Spleen (tissue), 11 donors: ENCODE measurements around the gene CLEC11A. TPM values are rescaled to one million over a fixed set of nuclear protein-coding genes. Genes with fewer than 3 reads are reported as not detected.

Source experiments
- DNase-seq: peaks from one replicate; pipeline ENCODE4 v3.0.0-alpha.2; 2020
- H3K27ac ChIP-seq, 8 donors: fragments of 200-600 bp; sonication (generic) in 7 of 8; 1 replicate in 4 of 8; 2 replicates in 4 of 8; pipeline versions ENCODE4 v1.5.0 to v1.8.0; 2016 to 2021; ENCODE audit warnings: inconsistent platforms in 4 of 8, mild to moderate bottlenecking in 4 of 8, moderate library complexity in 1 of 8
- H3K27me3 ChIP-seq, 7 donors: fragments of 200-600 bp; sonication (generic) in 6 of 7; replicated peaks in 1 of 7; 1 replicate in 4 of 7; 2 replicates in 3 of 7; pipeline versions ENCODE4 v1.5.0 to v1.8.0; 2016 to 2021; ENCODE audit warnings: inconsistent platforms in 3 of 7, mild to moderate bottlenecking in 1 of 7
- H3K36me3 ChIP-seq, 6 donors: fragments of 200-600 bp; sonication (generic) in 5 of 6; 1 replicate in 4 of 6; 2 replicates in 2 of 6; pipeline versions ENCODE4 v1.5.0 to v1.8.0; 2016 to 2021; ENCODE audit warnings: inconsistent platforms in 2 of 6
- H3K4me1 ChIP-seq, 6 donors: fragments of 200-600 bp; sonication (generic) in 5 of 6; 1 replicate in 3 of 6; 2 replicates in 3 of 6; pipeline versions ENCODE4 v1.5.0 to v1.8.0; 2016 to 2021; ENCODE audit warnings: inconsistent platforms in 3 of 6
- H3K4me3 ChIP-seq, 8 donors: fragments of 200-600 bp; sonication (generic) in 7 of 8; 1 replicate in 4 of 8; 2 replicates in 4 of 8; pipeline versions ENCODE4 v1.5.0 to v1.8.0; 2016 to 2021; ENCODE audit warnings: inconsistent platforms in 4 of 8, mild to moderate bottlenecking in 4 of 8, moderate library complexity in 2 of 8
- H3K9me3 ChIP-seq, 8 donors: fragments of 200-600 bp; sonication (generic) in 7 of 8; 1 replicate in 4 of 8; 2 replicates in 4 of 8; pipeline versions ENCODE4 v1.5.0 to v1.8.0; 2016 to 2021; ENCODE audit warnings: inconsistent platforms in 4 of 8
- CTCF ChIP-seq, 11 experiments: fragments of 200-600 bp in 7 of 11; fragments of 450-650 bp in 4 of 11; sonication (generic) in 4 of 11; IDR thresholded peaks in 8 of 11; conservative IDR thresholded peaks in 3 of 11; 1 replicate in 7 of 11; 2 replicates in 4 of 11; pipeline versions ENCODE4 v1.4.0 to v1.8.0; 2016 to 2021; ENCODE audit warnings: antibody characterized with exemption in 11 of 11, inconsistent platforms in 4 of 11, mild to moderate bottlenecking in 1 of 11
- POLR2A ChIP-seq, 3 donors: fragments of 450-650 bp; IDR thresholded peaks; one replicate each; pipeline ENCODE4 v1.5.1; 2017; ENCODE audit warnings: antibody characterized with exemption in 3 of 3, mild to moderate bottlenecking in 1 of 3
- POLR2AphosphoS5 ChIP-seq, 3 donors: sonication (generic); formaldehyde crosslinking; IDR thresholded peaks; one replicate each; pipeline ENCODE4 v1.5.1; 2017; ENCODE audit warnings: antibody characterized with exemption in 3 of 3
- WGBS, 5 donors: extraction: QIAGEN DNeasy Blood & Tissue Kit in 3 of 5; methylation state at CpG; one replicate each; pipeline versions ENCODE4 v1.1.5 to v1.1.7; 2013 to 2018; 5-methylcytosine and 5-hydroxymethylcytosine counted together
- intact Hi-C: fragments of 100-400 bp; cut with DNase I; formaldehyde crosslinking; loops from one replicate; pipeline ENCODE4 v1.15.0; 2023; ENCODE audit warnings: low total_unique reads
- polyA plus RNA-seq, 3 donors: library from polyadenylated mRNA; stranded (reverse); fragments of 200-250 nt; gene quantifications; one replicate each; pipeline ENCODE4 v1.2.1, GENCODE V29; 2013
- total RNA-seq, 7 donors: library from RNA; depleted of rRNA in 3 of 7; stranded (reverse); fragments of >200 nt in 3 of 7; fragmentation: NEBNext Ultra II Directional in 4 of 7; extraction: Animal tissue kit (Norgen Biotek cat#: 25700) in 4 of 7; gene quantifications; one replicate each; pipeline versions ENCODE4 v1.1.0 to v1.2.1, GENCODE V29; 2016 to 2021
- donor health status: healthy with polysubstance abuse.
- donor health status: DM: no; HTN: no; CAD: no; lungs with moderate emphysema.
- donor health status: DM: no; HTN: no; CAD: no.
- donor health status: Bipolar disorder and iron deficiency.
- donor health status: healthy.
- donor health status: DM: no; HTN: no; CAD: no.
- donor health status: DM: yes; HTN: yes; CAD: no.

CLEC11A gene
- total and polyA plus RNA-seq, 10 donors: 6.2 to 10.7 (median 8.9) TPM

- Histone ChIP-seq H3K27ac (peak overlapping the region in 6 of 8 donors; percentile 2 to 78 (median 58)), H3K27me3 (peaks cover 0 to 100% (median 88%) of the 10 kb centered on the region in 7 donors), H3K9me3 (peaks cover 0 to 18% (median 0%) of the 10 kb centered on the region in 8 donors), H3K4me1 (peaks cover 8 to 51% (median 35%) of the 10 kb centered on the region in 6 donors), H3K36me3 (no peaks in the 10 kb centered on the region), H3K4me3 (peak overlapping the region in 4 of 8 donors; percentile 47 to 79 (median 58))
- intact Hi-C loops: no loop called here
- TF ChIP-seq POLR2AphosphoS5 (IDR thresholded peaks at IDR 0.05): no peak
- TF ChIP-seq CTCF (IDR thresholded peaks at IDR 0.05 in 8 of 11, conservative IDR thresholded peaks at IDR 0.05 in 3 of 11): no peak
- TF ChIP-seq POLR2A (IDR thresholded peaks at IDR 0.05): no peak
- 46 to 63% (median 55%) methylated on average over 14 to 15 of the region's 15 CpGs for WGBS, 5 donors
- DNase-seq: no peak
Observed at GRCh38 chr19:50722201-50723013, 757 bp upstream of the CLEC11A start.

GRCh38 chr19:50723735-50724521, 764 bp downstream of the CLEC11A start:
- intact Hi-C loops: no loop called here
- H3K4me3 ChIP-seq: peak overlapping the region; percentile 27 to 79 (median 48)
- peaks cover 0 to 20% (median 0%) of the 10 kb centered on the region in 8 donors for H3K9me3 ChIP-seq
- H3K4me1 ChIP-seq: peaks cover 8 to 46% (median 25%) of the 10 kb centered on the region in 6 donors
- no peak for TF ChIP-seq POLR2A (IDR thresholded peaks at IDR 0.05)
- 4 to 8% (median 4%) methylated on average over 13 to 31 of the region's 31 CpGs for WGBS, 5 donors
- H3K27ac ChIP-seq: peak overlapping the region in 7 of 8 donors; percentile 7 to 78 (median 69)
- H3K36me3 ChIP-seq: no peaks in the 10 kb centered on the region
- DNase-seq: no peak
- peaks cover 0 to 100% (median 82%) of the 10 kb centered on the region in 7 donors for H3K27me3 ChIP-seq

- Histone ChIP-seq H3K36me3 (no peaks in the 10 kb centered on the region), H3K4me1 (peaks cover 8 to 42% (median 22%) of the 10 kb centered on the region in 6 donors), H3K27ac (peak overlapping the region; percentile 19 to 78 (median 70)), H3K27me3 (peaks cover 0 to 95% (median 74%) of the 10 kb centered on the region in 7 donors), H3K9me3 (peaks cover 0 to 20% (median 0%) of the 10 kb centered on the region in 8 donors), H3K4me3 (peak overlapping the region; percentile 44 to 79 (median 48))
- 0 to 3% (median 2%) methylated on average over 27 to 65 of the region's 65 CpGs for WGBS, 5 donors
- peak; percentile 81 to 88 (median 88) for TF ChIP-seq POLR2AphosphoS5 (IDR thresholded peaks at IDR 0.05)
- TF ChIP-seq CTCF (IDR thresholded peaks at IDR 0.05 in 8 of 11, conservative IDR thresholded peaks at IDR 0.05 in 3 of 11): peak; percentile 19 to 77 (median 61)
- peak in 1 of 3 donors; percentile 10 for TF ChIP-seq POLR2A (IDR thresholded peaks at IDR 0.05)
- DNase-seq: peak; percentile 96
- intact Hi-C loops: no loop called here
Observed at GRCh38 chr19:50724522-50725217, 1.5 kb downstream of the CLEC11A start.

- no peak for TF ChIP-seq POLR2A (IDR thresholded peaks at IDR 0.05)
- TF ChIP-seq CTCF (IDR thresholded peaks at IDR 0.05 in 8 of 11, conservative IDR thresholded peaks at IDR 0.05 in 3 of 11): no peak
- TF ChIP-seq POLR2AphosphoS5 (IDR thresholded peaks at IDR 0.05): no peak
- intact Hi-C loops: no loop called here
- H3K4me3 ChIP-seq: peak overlapping the region; percentile 44 to 79 (median 48)
- peaks cover 0 to 89% (median 68%) of the 10 kb centered on the region in 7 donors for H3K27me3 ChIP-seq
- peaks cover 8 to 42% (median 22%) of the 10 kb centered on the region in 6 donors for H3K4me1 ChIP-seq
- H3K9me3 ChIP-seq: peaks cover 0 to 20% (median 0%) of the 10 kb centered on the region in 8 donors
- WGBS, 5 donors: 4 to 11% (median 7%) methylated on average over 15 to 52 of the region's 52 CpGs
- DNase-seq: no peak
- no peaks in the 10 kb centered on the region for H3K36me3 ChIP-seq
- H3K27ac ChIP-seq: peak overlapping the region in 7 of 8 donors; percentile 30 to 78 (median 71)
Observed at GRCh38 chr19:50725218-50725910, 2.2 kb downstream of the CLEC11A start.
